ENCODE data around the gene GCG. TPM values are rescaled to one million over a fixed set of nuclear protein-coding genes. Genes with fewer than 3 reads are reported as not detected.

GCG gene
- total and polyA plus RNA-seq, 2 of the 8 experiments (the other 6 are each of a cell fraction or from before 2014, with no cell fraction given) = not detected

GRCh38 chr2:162149466-162149865, 2.6 kb downstream of the GCG start:
- POLR2A ChIA-PET (ENCODE audit: partially characterized antibody) = no interaction called here
- no peak overlapping the region for H4K5ac ChIP-seq (ENCODE audit: insufficient read length, low read depth, low read length)
- peaks cover 0 to 3% (median 0%) of the 10 kb centered on the region in 4 experiments; a peak in 1 of 7 replicates for H3K4me1 ChIP-seq (replicated peaks in 1 of 4; ENCODE audit: control insufficient read depth in 3 of 4, insufficient read depth in 4 of 4, low read length in 3 of 4)
- H3K36me3 ChIP-seq (ENCODE audit: control insufficient read depth in 2 of 4, insufficient read depth in 4 of 4, low read length in 3 of 4) = no peaks in the 10 kb centered on the region
- no peak overlapping the region for H3K4me3 ChIP-seq (ENCODE audit: extremely low read depth in 1 of 4, insufficient read depth in 2 of 4, low read depth in 3 of 4, low read length in 4 of 4)
- no peaks in the 10 kb centered on the region for H3K79me1 ChIP-seq (ENCODE audit: low read depth, low read length)
- no peaks in the 10 kb centered on the region for H3K79me2 ChIP-seq (ENCODE audit: control insufficient read depth in 1 of 2, insufficient read depth in 2 of 2, low read length in 2 of 2)
- no peak for TF ChIP-seq SAP30 (IDR thresholded peaks at IDR 0.05; ENCODE audit: insufficient read depth, insufficient replicate concordance, low read length)
- no peak for TF ChIP-seq GABPA (IDR thresholded peaks at IDR 0.05; ENCODE audit: borderline replicate concordance, insufficient read depth, low read length)
- no peak for TF ChIP-seq TAF7 (optimal IDR thresholded peaks at IDR 0.05; ENCODE audit: borderline replicate concordance, low read depth, low read length)
- no peak for TF ChIP-seq SIX5 (IDR thresholded peaks at IDR 0.05; ENCODE audit: low read depth, low read length)
- TF ChIP-seq EZH2 (IDR thresholded peaks at IDR 0.05; ENCODE audit: low read depth, low read length, severe bottlenecking) = no peak
- TF ChIP-seq JUN (IDR thresholded peaks at IDR 0.05; ENCODE audit: low read depth, low read length) = no peak
- TF ChIP-seq, protein P1, sequence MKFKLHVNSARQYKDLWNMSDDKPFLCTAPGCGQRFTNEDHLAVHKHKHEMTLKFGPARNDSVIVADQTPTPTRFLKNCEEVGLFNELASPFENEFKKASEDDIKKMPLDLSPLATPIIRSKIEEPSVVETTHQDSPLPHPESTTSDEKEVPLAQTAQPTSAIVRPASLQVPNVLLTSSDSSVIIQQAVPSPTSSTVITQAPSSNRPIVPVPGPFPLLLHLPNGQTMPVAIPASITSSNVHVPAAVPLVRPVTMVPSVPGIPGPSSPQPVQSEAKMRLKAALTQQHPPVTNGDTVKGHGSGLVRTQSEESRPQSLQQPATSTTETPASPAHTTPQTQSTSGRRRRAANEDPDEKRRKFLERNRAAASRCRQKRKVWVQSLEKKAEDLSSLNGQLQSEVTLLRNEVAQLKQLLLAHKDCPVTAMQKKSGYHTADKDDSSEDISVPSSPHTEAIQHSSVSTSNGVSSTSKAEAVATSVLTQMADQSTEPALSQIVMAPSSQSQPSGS (IDR thresholded peaks at IDR 0.05; ENCODE audit: low read length) = no peak
- TF ChIP-seq RFX5 (IDR thresholded peaks at IDR 0.05; ENCODE audit: borderline replicate concordance, low read depth, low read length) = no peak
- TF ChIP-seq SUZ12 (IDR thresholded peaks at IDR 0.05; ENCODE audit: low read length) = no peak
- no peak for TF ChIP-seq EP300 (IDR thresholded peaks at IDR 0.05; ENCODE audit: borderline replicate concordance in 1 of 2, low read depth in 2 of 2, low read length in 2 of 2)
- TF ChIP-seq SIRT6 (IDR thresholded peaks at IDR 0.05; ENCODE audit: low read length) = no peak
- no peak overlapping the region for H3K4ac ChIP-seq (replicated peaks; ENCODE audit: insufficient read length, low read depth, low read length)
- FAIRE-seq (no peak), DNase-seq (ENCODE audit: low read depth in 1 of 2, low spot score in 2 of 2) (no peak)
- H3K14ac ChIP-seq (ENCODE audit: insufficient read length) = no peak overlapping the region
- H2BK5ac ChIP-seq (ENCODE audit: low read depth, low read length) = no peak overlapping the region
- no peak overlapping the region for H3K4me2 ChIP-seq (ENCODE audit: insufficient read depth in 1 of 2, low read depth in 2 of 2, low read length in 2 of 2)
- H2AK5ac ChIP-seq (ENCODE audit: low read depth, low read length) = no peak overlapping the region
- H2BK12ac ChIP-seq (ENCODE audit: low read depth, low read length) = no peak overlapping the region
- H3K9me3 ChIP-seq (ENCODE audit: insufficient read depth in 2 of 2, low read depth in 1 of 2, low read length in 1 of 2) = no peaks in the 10 kb centered on the region
- no peak overlapping the region for H4K91ac ChIP-seq (replicated peaks; ENCODE audit: insufficient read length, low read length)
- no peaks in the 10 kb centered on the region for H4K20me1 ChIP-seq (replicated peaks in 1 of 2; ENCODE audit: control insufficient read depth in 1 of 2, insufficient read depth in 2 of 2, low read length in 2 of 2)
- no peak overlapping the region for H3K56ac ChIP-seq (replicated peaks; ENCODE audit: insufficient read length, low read depth, low read length)
- H4K8ac ChIP-seq (ENCODE audit: extremely low read depth, insufficient read depth, low read length) = no peak overlapping the region
- H2BK15ac ChIP-seq (ENCODE audit: low read length) = no peak overlapping the region
- no peak overlapping the region for H2AFZ ChIP-seq (ENCODE audit: low read length)
- 83% methylated on average over 2 of the region's 2 CpGs; no CpG with 5 or more reads in 1 of the 2 experiments for WGBS, 2 experiments (ENCODE audit: extremely low coverage in 1 of 2, insufficient coverage in 1 of 2, insufficient read length in 1 of 2, insufficient replicate concordance in 2 of 2, low coverage in 1 of 2, low lambda C conversion rate in 2 of 2, missing lambda C conversion rate in 1 of 2)
- H2BK120ac ChIP-seq (replicated peaks; ENCODE audit: low read depth, low read length) = no peak overlapping the region
- H3K27ac ChIP-seq (ENCODE audit: low read depth, low read length) = no peak overlapping the region
- CTCF ChIA-PET (ENCODE audit: partially characterized antibody) = interaction anchor here (0.7 to 1.5 kb wide), 5 partner anchors 18 to 868 kb away, joined by 3 to 8 read pairs (median 4); no protein-coding TSS in a partner anchor
- H3K23ac ChIP-seq (ENCODE audit: insufficient read length) = no peak overlapping the region
- H3K18ac ChIP-seq (ENCODE audit: extremely low read depth, low read length) = no peak overlapping the region
- no peaks in the 10 kb centered on the region for H3K23me2 ChIP-seq (ENCODE audit: low read depth, low read length)
- H3K27me3 ChIP-seq (replicated peaks in 1 of 4; ENCODE audit: control insufficient read depth in 3 of 4, extremely low read depth in 1 of 4, insufficient read depth in 3 of 4, low read length in 3 of 4) = no peaks in the 10 kb centered on the region
- H2BK20ac ChIP-seq (ENCODE audit: low read length) = no peak overlapping the region
- no peak overlapping the region for H3K9ac ChIP-seq (replicated peaks in 1 of 4; ENCODE audit: extremely low read depth in 1 of 4, low read depth in 3 of 4, low read length in 3 of 4)

Measured in H1 (cell line).